Transverse colon (tissue), 3 donors: ENCODE data around the gene ARID3A.

Experiments
- EP300 ChIP-seq: sonication (generic); formaldehyde crosslinking; IDR thresholded peaks from one replicate; pipeline ENCODE4 v1.6.1; 2017; ENCODE audit warnings: antibody characterized with exemption, low read depth
- POLR2A ChIP-seq: fragments of 450-650 bp; IDR thresholded peaks from one replicate; pipeline ENCODE4 v1.6.1; 2016; ENCODE audit warnings: antibody characterized with exemption, mild to moderate bottlenecking, moderate library complexity
- TF ChIP-seq, protein P1 (sequence below), 5 experiments: fragments of 200-600 bp in 3 of 5; fragments of 450-650 bp in 2 of 5; sonication (generic) in 3 of 5; IDR thresholded peaks; 1 replicate in 2 of 5; 2 replicates in 3 of 5; pipeline ENCODE4 v1.5.1; 2016 to 2017; ENCODE audit warnings: antibody characterized with exemption in 5 of 5, inconsistent platforms in 3 of 5, mild to moderate bottlenecking in 2 of 5, moderate library complexity in 1 of 5

DNA sequence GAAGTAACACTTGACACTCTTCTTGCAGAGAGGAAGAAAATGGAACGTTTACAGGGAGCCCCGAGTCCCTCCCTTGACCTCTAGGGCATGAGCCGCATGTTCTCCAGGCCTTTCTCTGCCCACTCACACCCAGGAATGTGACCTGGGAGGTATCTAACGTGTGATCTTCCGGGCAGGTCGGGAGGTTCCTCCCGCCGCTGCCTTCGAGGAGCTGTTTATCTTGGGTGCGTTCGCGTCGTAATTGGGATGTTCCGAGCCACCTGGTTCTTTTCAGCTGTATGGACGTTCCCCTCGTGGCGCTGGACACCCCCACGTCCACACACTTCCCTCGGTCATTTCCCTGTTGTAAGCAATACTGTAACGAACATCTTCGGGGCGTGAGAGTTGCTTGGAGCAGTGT, 13.6 kb downstream of the ARID3A start:
- TF ChIP-seq, protein P1, sequence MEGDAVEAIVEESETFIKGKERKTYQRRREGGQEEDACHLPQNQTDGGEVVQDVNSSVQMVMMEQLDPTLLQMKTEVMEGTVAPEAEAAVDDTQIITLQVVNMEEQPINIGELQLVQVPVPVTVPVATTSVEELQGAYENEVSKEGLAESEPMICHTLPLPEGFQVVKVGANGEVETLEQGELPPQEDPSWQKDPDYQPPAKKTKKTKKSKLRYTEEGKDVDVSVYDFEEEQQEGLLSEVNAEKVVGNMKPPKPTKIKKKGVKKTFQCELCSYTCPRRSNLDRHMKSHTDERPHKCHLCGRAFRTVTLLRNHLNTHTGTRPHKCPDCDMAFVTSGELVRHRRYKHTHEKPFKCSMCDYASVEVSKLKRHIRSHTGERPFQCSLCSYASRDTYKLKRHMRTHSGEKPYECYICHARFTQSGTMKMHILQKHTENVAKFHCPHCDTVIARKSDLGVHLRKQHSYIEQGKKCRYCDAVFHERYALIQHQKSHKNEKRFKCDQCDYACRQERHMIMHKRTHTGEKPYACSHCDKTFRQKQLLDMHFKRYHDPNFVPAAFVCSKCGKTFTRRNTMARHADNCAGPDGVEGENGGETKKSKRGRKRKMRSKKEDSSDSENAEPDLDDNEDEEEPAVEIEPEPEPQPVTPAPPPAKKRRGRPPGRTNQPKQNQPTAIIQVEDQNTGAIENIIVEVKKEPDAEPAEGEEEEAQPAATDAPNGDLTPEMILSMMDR (IDR thresholded peaks at IDR 0.05): no peak
- TF ChIP-seq EP300: no peak
- no peak for TF ChIP-seq POLR2A
